ENCODE results near the gene DOCK4.

The DOCK4 gene

DNA sequence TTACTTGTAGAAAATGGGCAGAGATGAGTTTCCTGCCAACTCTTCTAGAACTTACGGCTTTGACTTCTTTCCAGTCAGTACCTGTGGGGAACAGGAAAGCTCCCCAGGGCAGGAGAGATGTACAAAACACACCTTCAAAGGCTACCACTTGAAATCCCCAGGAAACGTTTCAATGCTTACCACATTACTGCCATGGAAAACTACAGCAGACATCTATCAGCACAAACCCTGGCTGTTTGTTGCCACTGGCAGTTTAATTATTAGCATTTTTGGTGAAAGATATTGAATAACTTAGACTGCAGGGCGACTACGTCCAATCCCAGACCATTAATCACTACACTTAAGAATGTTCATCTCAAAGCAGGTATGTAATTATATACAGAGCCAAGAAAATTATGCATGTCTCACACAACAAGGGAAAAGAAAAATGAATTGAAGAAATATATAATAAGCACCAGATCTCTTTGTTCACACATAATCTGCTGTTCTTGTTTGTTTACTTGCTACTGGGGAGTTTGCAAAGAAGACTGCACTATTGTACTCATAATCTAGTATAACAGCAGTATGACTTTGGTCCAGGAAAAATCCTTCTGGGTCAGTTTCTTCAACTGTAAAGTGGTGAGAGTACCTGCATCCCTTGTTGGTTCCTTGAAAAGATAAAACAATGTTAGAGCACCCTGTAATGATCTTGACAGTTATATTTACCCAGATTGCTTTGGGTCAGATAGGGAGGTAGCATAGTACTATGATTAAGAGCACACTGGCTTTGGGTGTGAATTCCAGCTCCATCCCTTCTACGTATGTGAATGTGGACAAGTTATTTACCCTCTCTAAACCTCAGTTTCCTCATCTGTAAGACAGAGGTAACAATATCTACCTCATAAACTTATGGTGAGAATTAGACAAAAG is 138.3 kb downstream of the DOCK4 start:
- Histone ChIP-seq H3K36me3 (no peaks in the 10 kb centered on the region), H3K4me1 (no peaks in the 10 kb centered on the region; the same call in 1 of the 2 replicates), H3K9me3 (no peaks in the 10 kb centered on the region), H3K27me3 (no peaks in the 10 kb centered on the region), H3K4me3 (ENCODE audit: low read depth, low read length) (no peak overlapping the region)
- DNase-seq: no peak
- TF ChIP-seq, protein P1, sequence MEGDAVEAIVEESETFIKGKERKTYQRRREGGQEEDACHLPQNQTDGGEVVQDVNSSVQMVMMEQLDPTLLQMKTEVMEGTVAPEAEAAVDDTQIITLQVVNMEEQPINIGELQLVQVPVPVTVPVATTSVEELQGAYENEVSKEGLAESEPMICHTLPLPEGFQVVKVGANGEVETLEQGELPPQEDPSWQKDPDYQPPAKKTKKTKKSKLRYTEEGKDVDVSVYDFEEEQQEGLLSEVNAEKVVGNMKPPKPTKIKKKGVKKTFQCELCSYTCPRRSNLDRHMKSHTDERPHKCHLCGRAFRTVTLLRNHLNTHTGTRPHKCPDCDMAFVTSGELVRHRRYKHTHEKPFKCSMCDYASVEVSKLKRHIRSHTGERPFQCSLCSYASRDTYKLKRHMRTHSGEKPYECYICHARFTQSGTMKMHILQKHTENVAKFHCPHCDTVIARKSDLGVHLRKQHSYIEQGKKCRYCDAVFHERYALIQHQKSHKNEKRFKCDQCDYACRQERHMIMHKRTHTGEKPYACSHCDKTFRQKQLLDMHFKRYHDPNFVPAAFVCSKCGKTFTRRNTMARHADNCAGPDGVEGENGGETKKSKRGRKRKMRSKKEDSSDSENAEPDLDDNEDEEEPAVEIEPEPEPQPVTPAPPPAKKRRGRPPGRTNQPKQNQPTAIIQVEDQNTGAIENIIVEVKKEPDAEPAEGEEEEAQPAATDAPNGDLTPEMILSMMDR (IDR thresholded peaks at IDR 0.05; ENCODE audit: low read depth, low read length): no peak

DNA sequence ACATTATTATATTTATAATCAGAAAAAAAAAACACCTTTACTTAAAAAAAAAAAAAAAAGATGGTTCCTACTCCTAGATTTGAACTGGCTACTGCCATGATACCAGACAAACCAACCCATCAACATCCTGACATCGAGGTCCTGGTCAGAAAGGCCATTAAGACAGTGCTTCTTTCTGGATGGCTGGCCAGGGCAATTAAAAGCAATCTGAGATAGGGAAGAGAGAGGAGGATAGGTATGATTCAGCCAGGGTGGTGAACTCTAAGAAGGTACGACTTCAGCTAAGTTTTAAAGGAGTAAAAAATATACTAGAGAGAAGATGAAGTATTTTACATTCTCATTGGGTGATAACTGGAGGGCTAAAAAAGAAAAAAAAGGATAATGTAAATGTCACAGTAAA is 139.0 kb downstream of the DOCK4 start:
- H3K36me3 ChIP-seq: no peaks in the 10 kb centered on the region
- H3K4me1 ChIP-seq: no peaks in the 10 kb centered on the region; the same call in 1 of the 2 replicates
- DNase-seq: no peak
- H3K9me3 ChIP-seq: no peaks in the 10 kb centered on the region
- no peaks in the 10 kb centered on the region for H3K27me3 ChIP-seq
- H3K4me3 ChIP-seq (ENCODE audit: low read depth, low read length): no peak overlapping the region
- TF ChIP-seq, protein P1 (IDR thresholded peaks at IDR 0.05; ENCODE audit: low read depth, low read length): no peak

DNA sequence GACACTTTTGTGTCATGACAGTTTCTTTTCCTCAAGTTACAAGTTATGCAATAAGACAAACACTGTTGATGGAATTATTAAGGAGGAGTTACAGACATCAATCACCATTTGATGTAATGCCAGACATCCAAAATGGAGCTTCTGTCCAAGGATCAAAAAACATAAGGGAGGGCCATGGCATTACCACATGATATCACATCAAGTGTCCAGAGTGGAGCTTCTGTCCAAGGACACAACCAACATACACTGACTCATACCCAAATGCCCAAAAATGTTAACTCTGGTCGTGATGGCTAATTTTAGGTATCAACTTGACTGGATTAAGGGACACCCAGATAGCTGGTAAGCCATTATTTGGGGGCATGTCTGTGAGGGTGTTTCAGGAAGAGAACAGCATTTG is 140.4 kb downstream of the DOCK4 start:
- no peaks in the 10 kb centered on the region; the same call in 1 of the 2 replicates for H3K4me1 ChIP-seq
- no peak overlapping the region for H3K4me3 ChIP-seq (ENCODE audit: low read depth, low read length)
- no peaks in the 10 kb centered on the region for H3K27me3 ChIP-seq
- H3K9me3 ChIP-seq: no peaks in the 10 kb centered on the region
- DNase-seq: no peak
- no peaks in the 10 kb centered on the region for H3K36me3 ChIP-seq
- TF ChIP-seq, protein P1 (IDR thresholded peaks at IDR 0.05; ENCODE audit: low read depth, low read length): no peak

DNA sequence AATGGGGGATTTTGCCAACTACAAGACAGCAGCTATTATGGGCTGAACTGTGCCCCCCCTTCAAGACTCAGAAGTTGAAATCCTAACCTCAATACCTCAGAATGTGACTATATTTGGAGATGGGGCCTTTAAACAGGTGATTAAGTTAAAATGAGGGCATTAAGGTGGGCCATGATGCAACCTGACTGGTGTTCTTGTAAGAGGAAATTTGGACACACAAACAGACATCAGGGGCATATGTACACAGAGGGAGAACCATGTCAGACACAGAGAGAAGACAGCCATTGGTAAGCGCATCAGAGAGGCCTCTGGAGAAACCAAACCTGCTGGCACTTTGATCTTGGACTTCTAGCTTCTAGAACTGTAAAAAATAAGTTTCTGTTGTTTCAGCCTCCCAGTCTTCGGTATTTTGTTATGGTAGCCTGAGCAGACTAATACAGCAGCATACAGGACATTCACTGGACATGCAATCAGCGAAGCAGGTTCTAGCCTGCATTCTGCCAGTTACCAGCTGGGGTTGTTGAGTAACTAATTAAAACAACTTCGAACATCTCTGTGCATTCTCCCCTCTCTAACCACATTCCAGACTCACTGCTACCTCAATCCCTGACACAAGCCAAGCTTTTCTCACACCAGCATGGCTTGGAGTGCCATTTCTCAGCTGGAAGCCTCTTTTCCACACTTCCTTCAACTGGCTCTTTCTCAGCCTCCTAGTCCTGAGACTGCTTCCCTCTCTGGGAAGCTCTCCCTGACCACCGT is 141.4 kb downstream of the DOCK4 start:
- TF ChIP-seq, protein P1 (IDR thresholded peaks at IDR 0.05; ENCODE audit: low read depth, low read length): no peak
- Histone ChIP-seq H3K36me3 (no peaks in the 10 kb centered on the region), H3K9me3 (no peaks in the 10 kb centered on the region), H3K4me3 (ENCODE audit: low read depth, low read length) (no peak overlapping the region), H3K27me3 (no peaks in the 10 kb centered on the region), H3K4me1 (no peaks in the 10 kb centered on the region; the same call in 1 of the 2 replicates)
- DNase-seq: no peak

DNA sequence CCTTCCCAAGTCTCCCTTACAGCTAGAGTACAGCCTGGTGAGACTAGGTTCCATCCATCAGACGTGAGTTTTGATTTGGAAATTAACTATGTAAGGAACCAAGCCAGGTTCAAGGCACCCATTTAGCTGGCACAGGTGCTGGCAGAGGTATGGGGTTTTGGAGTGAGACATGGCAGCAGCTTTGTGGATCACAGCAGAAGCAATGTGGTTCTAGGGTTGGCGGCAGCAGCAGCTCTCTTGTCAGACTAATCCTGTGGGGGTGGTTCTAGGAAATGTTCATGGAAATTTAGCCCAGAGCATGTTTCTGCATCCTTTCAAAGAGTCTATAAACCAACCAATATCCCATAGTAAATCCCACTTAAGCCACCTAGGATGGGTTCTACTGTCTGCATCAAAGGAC is 142.2 kb downstream of the DOCK4 start:
- TF ChIP-seq, protein P1 (IDR thresholded peaks at IDR 0.05; ENCODE audit: low read depth, low read length): no peak
- Histone ChIP-seq H3K4me1 (no peaks in the 10 kb centered on the region; the same call in 1 of the 2 replicates), H3K4me3 (ENCODE audit: low read depth, low read length) (no peak overlapping the region), H3K9me3 (no peaks in the 10 kb centered on the region), H3K27me3 (no peaks in the 10 kb centered on the region), H3K36me3 (no peaks in the 10 kb centered on the region)
- DNase-seq: no peak

All from BE2C (cell line).